Effector memory CD8-positive, alpha-beta T cell (primary cell): ENCODE results near the gene SFXN4.
"Not testable (repeated sequence)": the region's sequence is repeated elsewhere in the genome, so short reads cannot be mapped to it uniquely, and the experiment has no call there.

ENCODE experiments used
- ATAC-seq: fragments of 150-1000 bp; cut with Tn5 transposase; replicated peaks from 2 replicates; pipeline ENCODE4 v1.10.0; 2021; ENCODE audit warnings: mild to moderate bottlenecking, moderate library complexity
- DNase-seq, 3 experiments: peaks; one replicate each; pipeline ENCODE4 v3.0.0; 2021
- H3K27ac Mint-ChIP-seq, 2 donors: one replicate each; pipeline ENCODE4 v1.8.0; 2022; ENCODE audit warnings: mild to moderate bottlenecking in 2 of 2, mixed read lengths in 2 of 2, moderate library complexity in 2 of 2
- H3K27me3 Mint-ChIP-seq, 2 donors: one replicate each; pipeline ENCODE4 v1.8.0; 2022; ENCODE audit warnings: mixed read lengths in 2 of 2
- H3K36me3 Mint-ChIP-seq: one replicate; pipeline ENCODE4 v1.8.0; 2022; ENCODE audit warnings: mild to moderate bottlenecking, moderate library complexity, mixed read lengths; ENCODE audit not compliant: insufficient read depth
- H3K4me1 Mint-ChIP-seq, 2 donors: one replicate each; pipeline ENCODE4 v1.8.0; 2022; ENCODE audit warnings: low read depth in 2 of 2, mixed read lengths in 2 of 2
- H3K4me3 Mint-ChIP-seq, 2 donors: one replicate each; pipeline ENCODE4 v1.8.0; 2022; ENCODE audit warnings: mild to moderate bottlenecking in 2 of 2, mixed read lengths in 2 of 2, moderate library complexity in 2 of 2
- H3K9me3 Mint-ChIP-seq, 2 donors: one replicate each; pipeline ENCODE4 v1.8.0; 2022; ENCODE audit warnings: mixed read lengths in 2 of 2

SFXN4 gene

GRCh38 chr10:119205894-119206602 is 40.5 kb upstream of the SFXN4 start:
- H3K36me3 Mint-ChIP-seq = peaks cover 13% of the 10 kb centered on the region
- peak; percentile 8 to 30 (median 12) for DNase-seq
- H3K9me3 Mint-ChIP-seq = no peaks in the 10 kb centered on the region
- peaks cover 21 to 24% of the 10 kb centered on the region in 2 donors for H3K4me1 Mint-ChIP-seq
- H3K4me3 Mint-ChIP-seq = peak overlapping the region; percentile 79 to 87
- peak overlapping the region; percentile 78 to 93 for H3K27ac Mint-ChIP-seq
- ATAC-seq = no peak
- H3K27me3 Mint-ChIP-seq = no peaks in the 10 kb centered on the region

DNA sequence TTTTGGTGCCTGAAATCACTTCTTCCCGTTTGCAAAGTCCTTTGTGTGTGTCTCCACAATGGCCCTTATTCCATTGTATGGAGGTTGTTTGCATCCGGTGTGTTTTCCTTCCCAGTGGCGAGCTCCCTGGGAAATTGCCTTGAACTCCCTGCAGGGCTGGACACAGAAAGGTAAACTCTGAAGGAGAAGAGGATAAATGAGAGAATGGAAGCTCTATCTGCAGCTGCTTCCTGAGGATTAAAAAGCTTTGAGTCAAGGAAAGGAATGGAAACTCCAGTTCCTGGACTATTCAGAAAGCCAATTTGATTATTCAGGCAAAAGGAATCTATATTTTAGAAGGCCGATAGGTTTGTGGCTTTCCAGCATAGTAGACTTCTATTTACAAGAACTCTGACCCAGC is 37.5 kb upstream of the SFXN4 start:
- ATAC-seq (no peak), DNase-seq (no peak)
- Mint-ChIP-seq H3K4me3 (no peak overlapping the region), H3K9me3 (no peaks in the 10 kb centered on the region), H3K27ac (no peak overlapping the region), H3K27me3 (peaks cover 0 to 13% of the 10 kb centered on the region in 2 donors), H3K36me3 (peaks cover 11% of the 10 kb centered on the region), H3K4me1 (peaks cover 9 to 14% of the 10 kb centered on the region in 2 donors)

GRCh38 chr10:119201233-119201632 is 35.7 kb upstream of the SFXN4 start:
- H3K27ac Mint-ChIP-seq = no peak overlapping the region
- H3K36me3 Mint-ChIP-seq = peaks cover 3% of the 10 kb centered on the region
- H3K9me3 Mint-ChIP-seq = no peaks in the 10 kb centered on the region
- DNase-seq = no peak
- H3K4me1 Mint-ChIP-seq = peaks cover 4 to 13% of the 10 kb centered on the region in 2 donors
- peaks cover 0 to 13% of the 10 kb centered on the region in 2 donors for H3K27me3 Mint-ChIP-seq
- H3K4me3 Mint-ChIP-seq = no peak overlapping the region
- no peak for ATAC-seq

- DNase-seq = peak in 1 of 3 experiments; percentile 10
- H3K27ac Mint-ChIP-seq = no peak overlapping the region
Observed at GRCh38 chr10:119199231-119199992, 33.9 kb upstream of the SFXN4 start.

DNA sequence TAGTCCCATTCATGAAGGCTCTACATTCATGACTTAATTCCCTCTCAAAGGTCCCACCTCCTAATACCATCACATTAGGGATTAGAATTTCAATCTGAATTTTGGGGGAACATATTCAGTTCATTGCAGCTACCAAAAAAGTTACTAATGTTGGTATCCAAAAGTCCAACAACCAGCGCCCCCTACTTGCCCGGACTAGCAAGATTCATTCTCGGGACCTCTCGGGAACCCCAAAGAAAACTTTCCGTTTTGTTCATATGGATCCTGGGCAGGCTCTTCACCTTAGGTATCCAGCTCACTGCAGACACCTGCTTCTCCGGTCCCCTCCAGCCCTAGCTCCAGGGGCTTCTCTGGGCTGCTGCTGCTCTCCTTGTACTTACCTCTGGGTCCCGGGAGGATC is 32.9 kb upstream of the SFXN4 start:
- H3K27ac Mint-ChIP-seq = peak overlapping the region; percentile 67 to 75

More at GRCh38 chr10:119199231-119199992, 33.9 kb upstream of the SFXN4 start:
- Mint-ChIP-seq H3K36me3 (no peaks in the 10 kb centered on the region), H3K27me3 (peaks cover 0 to 13% of the 10 kb centered on the region in 2 donors), H3K9me3 (no peaks in the 10 kb centered on the region), H3K4me1 (peaks cover 0 to 9% of the 10 kb centered on the region in 2 donors), H3K4me3 (no peak overlapping the region)
- ATAC-seq = peak; percentile 69

GRCh38 chr10:119197921-119198320 is 32.4 kb upstream of the SFXN4 start:
- H3K4me3 Mint-ChIP-seq = no peak overlapping the region
- peak; percentile 56 for ATAC-seq
- H3K27ac Mint-ChIP-seq = peak overlapping the region in 1 of 2 donors; percentile 42

More for the DNA sequence above, 32.9 kb upstream of the SFXN4 start:
- Mint-ChIP-seq H3K9me3 (no peaks in the 10 kb centered on the region), H3K4me1 (peaks cover 0 to 9% of the 10 kb centered on the region in 2 donors), H3K4me3 (no peak overlapping the region), H3K27me3 (peaks cover 0 to 13% of the 10 kb centered on the region in 2 donors), H3K36me3 (no peaks in the 10 kb centered on the region)
- DNase-seq = no peak
- ATAC-seq = no peak

DNA sequence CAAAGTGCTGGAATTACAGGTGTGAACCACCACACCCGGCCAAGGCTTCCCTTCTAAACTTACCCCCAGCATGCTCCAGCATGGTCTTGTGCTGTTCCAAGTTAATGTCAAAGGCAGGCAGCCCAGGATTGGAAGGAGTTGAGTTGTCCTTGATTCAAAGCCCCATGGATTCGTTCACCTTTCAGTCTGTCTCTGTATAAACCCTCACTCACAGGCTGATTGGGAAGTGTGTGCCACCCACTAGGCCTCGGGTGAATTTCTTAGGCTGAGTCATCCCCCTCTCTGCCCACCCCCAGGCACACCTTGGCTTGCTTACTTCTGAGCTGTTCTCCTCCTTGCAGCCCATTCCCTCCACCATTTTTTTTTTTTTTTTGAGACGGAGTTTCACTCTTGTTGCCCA is 26.4 kb upstream of the SFXN4 start:
- Mint-ChIP-seq H3K27ac (peak overlapping the region; percentile 16 to 21), H3K9me3 (no peaks in the 10 kb centered on the region), H3K36me3 (no peaks in the 10 kb centered on the region), H3K27me3 (no peaks in the 10 kb centered on the region), H3K4me1 (peaks cover 6 to 13% of the 10 kb centered on the region in 2 donors), H3K4me3 (no peak overlapping the region)
- DNase-seq = no peak
- ATAC-seq = no peak

More at GRCh38 chr10:119197921-119198320, 32.4 kb upstream of the SFXN4 start:
- DNase-seq = no peak
- peaks cover 0 to 9% of the 10 kb centered on the region in 2 donors for H3K4me1 Mint-ChIP-seq
- H3K36me3 Mint-ChIP-seq = no peaks in the 10 kb centered on the region
- no peaks in the 10 kb centered on the region for H3K9me3 Mint-ChIP-seq
- H3K27me3 Mint-ChIP-seq = peaks cover 0 to 13% of the 10 kb centered on the region in 2 donors

DNA sequence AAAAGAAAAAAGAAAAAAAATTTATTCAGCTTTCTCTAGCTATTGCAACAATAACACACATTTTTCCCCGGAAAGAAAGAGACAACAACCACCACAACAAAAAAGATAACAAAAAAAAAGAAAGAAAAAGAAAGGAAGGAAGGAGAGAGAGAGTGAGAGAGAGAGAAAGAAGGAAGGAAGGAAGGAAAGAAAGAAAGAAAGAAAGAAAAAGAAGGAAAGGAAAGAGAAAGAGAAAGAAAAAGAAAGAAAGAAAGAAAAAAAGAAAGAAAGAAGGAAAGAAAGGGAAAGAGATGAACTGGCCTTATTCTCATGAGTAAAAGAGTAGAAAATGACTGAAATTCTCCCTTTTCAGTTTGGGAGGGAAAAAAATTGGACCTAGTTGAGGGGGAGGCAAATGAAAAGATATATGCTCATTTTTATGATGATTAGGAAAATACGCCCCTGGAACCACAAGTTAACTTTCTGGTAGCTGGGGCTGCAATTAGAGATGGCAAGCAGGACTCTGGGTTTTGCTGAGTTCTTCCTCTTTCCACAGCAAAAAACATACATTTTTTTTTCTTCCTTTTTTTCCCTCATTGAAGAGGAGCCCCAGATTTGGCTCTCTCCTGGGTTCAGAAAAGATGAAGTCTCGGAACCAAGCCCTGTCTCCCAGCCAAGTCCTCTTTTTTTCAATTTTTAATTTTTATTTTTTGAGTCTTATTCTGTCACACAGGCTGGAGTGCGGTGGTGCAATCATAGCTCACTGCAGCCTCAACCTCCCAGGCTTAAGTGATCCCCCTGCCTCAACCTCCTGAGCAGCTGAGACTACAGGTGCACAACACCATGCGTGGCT is 25.7 kb upstream of the SFXN4 start:
- Mint-ChIP-seq H3K4me3 (no peak overlapping the region), H3K27me3 (no peaks in the 10 kb centered on the region), H3K9me3 (no peaks in the 10 kb centered on the region), H3K36me3 (no peaks in the 10 kb centered on the region), H3K4me1 (peaks cover 6 to 13% of the 10 kb centered on the region in 2 donors), H3K27ac (peak overlapping the region in 1 of 2 donors; percentile 21)
- no peak for DNase-seq
- no peak for ATAC-seq

- H3K27ac Mint-ChIP-seq = no peak overlapping the region
- ATAC-seq (no peak), DNase-seq (no peak)
- H3K27me3 Mint-ChIP-seq = no peaks in the 10 kb centered on the region
- H3K9me3 Mint-ChIP-seq = no peaks in the 10 kb centered on the region
- peaks cover 6 to 13% of the 10 kb centered on the region in 2 donors for H3K4me1 Mint-ChIP-seq
- H3K36me3 Mint-ChIP-seq = no peaks in the 10 kb centered on the region
- H3K4me3 Mint-ChIP-seq = no peak overlapping the region
Observed at GRCh38 chr10:119190353-119190752, 24.8 kb upstream of the SFXN4 start.

DNA sequence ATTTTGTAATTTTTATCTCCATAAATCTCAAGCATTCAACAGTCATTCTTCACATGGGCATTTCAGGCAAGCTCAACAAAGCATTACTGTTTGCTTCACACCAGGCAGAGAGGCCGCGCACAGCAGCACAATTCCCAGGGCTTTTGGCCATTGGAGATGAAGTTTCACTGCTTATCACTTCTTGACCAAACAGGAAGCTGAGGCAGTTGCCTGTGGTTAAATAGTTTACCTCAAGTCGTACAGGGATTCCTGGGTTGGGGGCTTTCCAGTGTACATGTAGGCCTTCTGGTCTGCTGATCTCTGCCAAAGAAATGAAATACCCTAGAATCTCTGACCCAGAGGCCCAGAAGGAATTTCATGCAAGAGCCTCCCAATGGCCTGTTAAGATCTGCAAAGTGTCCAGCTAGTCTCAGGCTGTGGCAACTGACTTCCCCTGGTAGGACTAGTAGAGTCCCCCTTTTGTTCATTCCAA is 24.3 kb upstream of the SFXN4 start:
- Mint-ChIP-seq H3K4me1 (peaks cover 6 to 13% of the 10 kb centered on the region in 2 donors), H3K27me3 (no peaks in the 10 kb centered on the region), H3K9me3 (no peaks in the 10 kb centered on the region), H3K27ac (no peak overlapping the region), H3K36me3 (no peaks in the 10 kb centered on the region), H3K4me3 (no peak overlapping the region)
- ATAC-seq (peak; percentile 45), DNase-seq (no peak)

DNA sequence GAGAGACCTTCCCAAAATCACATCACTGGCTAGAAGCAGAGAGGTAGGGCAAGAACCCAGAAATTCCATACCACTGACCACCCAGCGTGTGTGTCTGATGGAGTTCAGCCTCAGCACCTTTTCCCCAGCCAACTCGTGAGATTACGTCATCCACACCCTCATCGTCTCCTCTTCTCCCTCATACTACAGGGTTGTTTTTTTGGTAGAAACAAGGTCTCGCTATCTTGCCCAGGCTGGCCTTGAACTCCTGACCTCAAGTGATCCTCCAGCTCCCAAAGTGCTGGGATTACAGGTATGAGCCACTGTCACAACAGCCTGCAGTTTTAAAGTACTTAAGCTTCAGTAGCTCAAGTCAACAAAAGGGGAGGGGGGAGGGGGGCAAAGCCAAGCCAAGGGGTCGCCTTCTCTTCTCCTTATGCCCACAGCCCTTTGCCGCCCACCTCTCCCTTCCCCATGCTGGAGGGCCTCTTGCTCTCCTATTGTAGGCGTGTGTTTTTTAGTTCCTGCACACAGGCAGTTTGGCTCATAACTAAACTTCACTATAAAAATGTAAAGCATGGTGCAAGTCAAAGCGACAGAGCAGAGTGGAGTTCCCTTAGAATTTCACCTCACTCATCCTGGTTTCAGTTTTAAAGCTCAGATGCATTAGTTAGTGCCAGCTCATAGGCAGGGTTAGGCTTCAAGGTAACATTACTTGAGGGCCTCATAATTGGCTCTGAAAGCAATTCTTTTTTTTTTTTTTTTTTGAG is 18.3 kb upstream of the SFXN4 start:
- no peak for ATAC-seq
- DNase-seq = no peak
- Mint-ChIP-seq H3K9me3 (no peaks in the 10 kb centered on the region), H3K36me3 (peaks cover 7% of the 10 kb centered on the region), H3K27ac (no peak overlapping the region), H3K4me3 (no peak overlapping the region), H3K27me3 (no peaks in the 10 kb centered on the region), H3K4me1 (peaks cover 7 to 13% of the 10 kb centered on the region in 2 donors)

- H3K9me3 Mint-ChIP-seq, H3K27ac Mint-ChIP-seq, ATAC-seq, H3K4me3 Mint-ChIP-seq, DNase-seq, H3K27me3 Mint-ChIP-seq: not testable (repeated sequence)
- Mint-ChIP-seq H3K4me1 (peaks cover 22 to 26% of the 10 kb centered on the region in 2 donors), H3K36me3 (peaks cover 20% of the 10 kb centered on the region)
Observed at GRCh38 chr10:119180850-119181400, 15.4 kb upstream of the SFXN4 start.
